H4 (cell line): ENCODE results near the gene PPL. TPM values are rescaled to one million over a fixed set of nuclear protein-coding genes. Genes with fewer than 3 reads are reported as not detected.
A peak's percentile ranks its signal among the peaks of the same experiment; 100 is the strongest.
"Not testable (repeated sequence)": the region's sequence is repeated elsewhere in the genome, so short reads cannot be mapped to it uniquely, and the experiment has no call there.

Source experiments
- DNase-seq: peaks from one replicate; pipeline ENCODE4 v3.0.0-alpha.2; 2015; ENCODE audit warnings: low spot score
- total RNA-seq: library from RNA; depleted of rRNA; stranded (reverse); fragments of >200 nt; shearing (Covaris generic); gene quantifications from 2 replicates; pipeline ENCODE4 v1.2.3, GENCODE V29; 2014

The PPL gene
- total RNA-seq, 1 experiment from 2014 or later = 0.10 TPM

DNA sequence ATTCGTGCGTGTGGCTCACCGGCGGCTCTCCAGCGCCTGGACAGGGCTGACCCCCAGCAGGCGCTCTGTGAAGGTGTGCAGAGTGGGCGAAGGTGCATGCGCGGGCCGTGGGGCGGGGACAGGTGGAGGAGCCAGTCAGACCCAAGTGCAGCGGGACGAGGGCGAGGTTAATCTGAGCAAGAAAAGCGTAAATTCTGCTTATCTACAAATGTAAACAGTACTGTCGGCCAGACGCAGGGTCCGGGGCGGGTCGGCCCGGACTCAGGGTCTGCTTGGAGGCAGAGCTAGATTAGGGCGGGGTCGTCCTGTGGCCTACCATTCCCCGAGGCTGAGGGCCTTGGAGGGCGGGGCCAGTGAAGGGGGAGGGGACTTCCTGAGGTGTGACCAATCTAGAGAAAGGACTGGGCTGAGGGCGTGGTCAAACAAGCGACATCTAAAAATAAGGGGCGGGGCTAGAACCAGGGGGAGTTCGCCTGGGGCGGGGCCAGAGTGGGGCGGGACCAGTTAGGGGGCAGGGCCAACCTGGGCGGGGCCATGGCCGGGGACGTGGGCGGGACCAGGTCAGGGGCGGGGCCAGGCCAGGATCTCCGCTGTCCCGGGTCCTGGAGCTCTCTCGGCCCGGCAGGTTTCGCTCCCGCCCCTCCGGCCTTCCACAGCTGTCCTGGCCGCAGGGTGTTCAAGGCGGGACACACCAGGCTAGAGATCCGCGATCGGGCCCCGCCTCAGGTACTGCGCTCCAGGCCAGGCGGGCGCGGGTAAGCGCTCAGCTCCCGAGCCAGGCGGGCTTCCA, 21.0 kb upstream of the PPL start, which contains the start of gene SEC14L5:
TSS of gene SEC14L5 (plus strand) at position 611 of the 790 bp plus-strand sequence. CDS start 994 bp downstream, outside the sequence.
- DNase-seq = peak; percentile 94

DNA sequence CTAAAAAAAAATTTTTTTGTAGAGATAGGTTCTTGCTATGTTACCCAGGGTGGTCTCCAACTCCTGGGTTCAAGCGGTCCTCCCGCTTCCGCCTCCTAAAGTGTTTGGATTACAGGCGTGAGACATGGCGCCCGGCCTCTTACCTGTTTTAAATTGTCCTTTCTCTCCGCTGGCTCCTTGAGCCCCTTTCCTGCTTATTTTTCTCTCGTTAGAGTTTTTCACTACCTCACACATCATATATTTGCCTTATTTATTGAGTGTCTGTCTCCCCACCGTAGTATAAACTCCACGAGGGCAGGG, 20.4 kb upstream of the PPL start:
- DNase-seq = no peak

DNA sequence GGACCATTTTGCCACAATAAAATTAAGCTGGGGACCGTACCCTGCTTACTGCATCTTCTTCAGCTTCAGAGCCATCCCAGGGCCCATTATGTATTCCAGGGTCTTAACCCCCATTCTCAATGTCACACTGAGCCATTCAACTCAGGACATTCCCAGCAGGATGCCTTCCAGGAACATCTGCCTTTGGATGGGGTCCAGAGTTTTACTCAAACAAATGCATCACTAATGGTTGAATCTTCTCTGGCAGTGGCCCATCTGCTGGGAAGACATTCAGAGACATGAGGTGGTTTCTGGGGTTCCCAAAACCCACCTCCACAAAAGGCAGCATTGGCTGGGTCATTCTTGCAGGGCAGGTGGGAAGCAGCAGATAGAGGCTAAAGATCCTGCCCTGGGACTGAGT, 17.8 kb upstream of the PPL start:
- DNase-seq = no peak

DNA sequence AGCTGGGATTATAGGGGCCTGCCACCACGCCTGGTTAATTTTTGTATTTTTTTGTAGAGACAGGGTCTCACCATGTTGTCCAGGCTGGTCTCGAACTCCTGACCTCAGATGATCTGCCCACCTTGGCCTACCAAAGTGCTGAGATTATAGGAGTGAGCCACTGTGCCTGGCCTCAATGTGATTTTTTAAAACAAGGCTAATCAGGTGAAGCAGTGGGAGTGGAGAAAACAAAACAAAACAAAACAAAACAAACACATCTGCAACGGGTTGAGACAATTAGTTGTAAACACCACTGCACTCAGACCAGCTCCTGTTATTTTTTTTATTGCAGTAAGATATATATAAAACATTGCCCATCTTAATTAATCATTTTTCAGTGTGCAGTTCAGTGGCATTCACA, 14.6 kb upstream of the PPL start:
- DNase-seq = not testable (repeated sequence)

DNA sequence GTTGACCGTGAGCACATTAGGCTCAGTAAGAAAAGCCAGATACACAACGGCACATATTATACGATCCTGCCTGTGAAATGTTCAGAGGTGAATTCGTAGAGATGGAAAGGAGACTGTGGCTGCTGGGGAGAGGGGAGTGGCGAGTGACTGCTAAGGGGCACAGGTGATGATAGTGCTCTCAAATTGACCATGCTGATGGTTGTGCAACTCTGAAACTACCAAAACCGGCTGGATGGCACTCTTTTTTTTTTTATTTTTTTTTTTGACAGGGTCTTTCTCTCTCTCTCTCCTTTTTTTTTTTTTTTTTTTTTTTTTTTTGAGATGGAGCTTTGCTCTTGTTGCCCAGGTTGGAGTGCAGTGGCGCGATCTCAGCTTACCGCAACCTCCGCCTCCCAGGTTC, 13.0 kb upstream of the PPL start:
- no peak for DNase-seq

DNA sequence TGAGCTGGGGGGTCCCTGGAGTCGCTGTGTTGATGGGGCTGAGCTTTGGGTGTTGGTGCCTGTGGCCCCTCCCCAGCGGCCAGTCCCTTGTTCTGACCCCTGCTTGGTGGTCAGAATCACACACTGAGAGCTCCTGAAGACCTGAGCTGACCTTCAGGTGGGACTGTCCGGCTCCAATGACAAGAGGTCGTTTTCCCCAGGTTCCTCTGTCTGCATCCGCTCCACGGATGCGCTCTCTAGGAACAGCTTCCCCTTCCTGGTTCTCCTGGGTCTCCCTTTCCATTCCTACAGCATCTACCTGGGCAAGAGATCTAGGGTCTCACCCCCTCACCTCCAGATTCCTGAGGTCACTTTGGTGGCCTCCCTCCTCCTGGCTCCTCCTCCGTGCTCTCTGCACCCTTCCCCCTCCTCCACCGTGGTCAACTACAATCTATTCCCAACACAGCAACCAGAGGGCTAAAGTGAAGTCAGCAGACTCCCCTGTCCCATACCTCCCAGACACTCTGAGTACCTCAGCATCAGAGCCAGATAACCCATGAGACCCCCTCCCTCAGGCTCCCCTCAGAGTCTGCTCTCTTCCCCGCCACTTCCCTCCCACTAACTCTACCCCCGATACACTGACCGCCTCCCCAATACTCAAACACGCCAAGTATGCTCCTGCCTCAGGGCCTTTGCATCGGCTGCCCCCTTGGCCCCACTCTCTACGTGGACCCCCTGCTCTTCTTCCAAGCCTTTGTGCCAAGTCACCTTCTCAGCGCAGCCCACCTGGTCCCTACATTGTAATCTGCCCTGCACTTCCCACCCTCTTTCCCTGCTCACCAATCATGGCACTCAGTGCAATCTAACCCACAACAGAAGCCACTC, 12.2 kb upstream of the PPL start:
- DNase-seq = no peak

DNA sequence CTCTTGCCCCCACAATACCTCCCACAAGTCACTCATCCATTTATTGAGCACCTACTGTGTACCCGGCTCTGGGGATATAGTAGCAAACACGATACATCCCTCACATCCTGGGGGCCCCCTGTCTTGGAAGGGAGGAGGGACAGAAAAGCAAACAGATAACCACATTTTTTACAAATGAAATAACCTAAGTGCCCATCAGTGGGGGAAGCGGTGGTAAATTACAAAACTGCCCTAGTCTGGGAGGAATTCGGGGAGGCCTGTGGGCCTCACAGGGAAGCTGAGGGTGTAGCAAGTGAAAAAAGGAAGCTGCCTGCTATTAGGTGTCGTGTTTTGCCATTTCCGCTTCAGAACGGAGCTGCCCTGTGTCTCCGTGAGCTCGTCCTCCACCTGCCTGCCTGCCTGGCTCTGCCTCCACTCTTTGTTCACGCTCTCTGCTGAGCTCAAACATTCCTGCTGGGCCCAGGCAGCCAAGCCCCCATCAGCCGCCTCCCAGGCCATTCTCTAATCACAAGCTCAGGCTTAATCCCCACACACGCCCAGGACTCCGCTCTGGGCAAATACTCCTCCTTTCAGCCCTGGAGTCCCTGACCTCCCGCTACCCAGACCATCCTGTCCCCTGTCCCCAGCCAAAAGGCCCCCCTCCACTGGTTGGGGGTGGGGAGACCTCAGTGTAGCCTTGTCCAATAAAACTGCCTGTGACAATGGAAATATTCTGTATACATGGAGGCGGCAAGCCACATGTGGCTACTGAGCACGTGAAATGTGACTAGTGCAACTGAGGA, 11.0 kb upstream of the PPL start:
- no peak for DNase-seq

DNA sequence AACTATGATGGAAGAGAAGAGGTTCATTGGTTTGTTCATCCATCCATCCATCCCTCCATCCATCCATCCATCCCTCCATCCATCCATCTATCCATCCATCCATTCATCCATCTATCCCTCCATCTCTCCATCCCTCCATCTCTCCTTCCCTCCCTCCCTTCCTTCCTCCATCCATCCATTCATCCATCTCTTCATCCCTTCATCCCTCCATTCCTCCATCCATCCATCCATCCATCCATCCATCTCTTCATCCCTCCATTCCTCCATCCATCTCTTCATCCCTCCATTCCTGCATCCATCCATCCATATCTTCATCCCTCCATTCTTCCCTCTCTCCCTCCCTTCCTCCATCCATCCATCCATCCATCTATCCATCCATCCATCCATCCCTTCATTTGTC, 10.0 kb upstream of the PPL start:
- DNase-seq = no peak

DNA sequence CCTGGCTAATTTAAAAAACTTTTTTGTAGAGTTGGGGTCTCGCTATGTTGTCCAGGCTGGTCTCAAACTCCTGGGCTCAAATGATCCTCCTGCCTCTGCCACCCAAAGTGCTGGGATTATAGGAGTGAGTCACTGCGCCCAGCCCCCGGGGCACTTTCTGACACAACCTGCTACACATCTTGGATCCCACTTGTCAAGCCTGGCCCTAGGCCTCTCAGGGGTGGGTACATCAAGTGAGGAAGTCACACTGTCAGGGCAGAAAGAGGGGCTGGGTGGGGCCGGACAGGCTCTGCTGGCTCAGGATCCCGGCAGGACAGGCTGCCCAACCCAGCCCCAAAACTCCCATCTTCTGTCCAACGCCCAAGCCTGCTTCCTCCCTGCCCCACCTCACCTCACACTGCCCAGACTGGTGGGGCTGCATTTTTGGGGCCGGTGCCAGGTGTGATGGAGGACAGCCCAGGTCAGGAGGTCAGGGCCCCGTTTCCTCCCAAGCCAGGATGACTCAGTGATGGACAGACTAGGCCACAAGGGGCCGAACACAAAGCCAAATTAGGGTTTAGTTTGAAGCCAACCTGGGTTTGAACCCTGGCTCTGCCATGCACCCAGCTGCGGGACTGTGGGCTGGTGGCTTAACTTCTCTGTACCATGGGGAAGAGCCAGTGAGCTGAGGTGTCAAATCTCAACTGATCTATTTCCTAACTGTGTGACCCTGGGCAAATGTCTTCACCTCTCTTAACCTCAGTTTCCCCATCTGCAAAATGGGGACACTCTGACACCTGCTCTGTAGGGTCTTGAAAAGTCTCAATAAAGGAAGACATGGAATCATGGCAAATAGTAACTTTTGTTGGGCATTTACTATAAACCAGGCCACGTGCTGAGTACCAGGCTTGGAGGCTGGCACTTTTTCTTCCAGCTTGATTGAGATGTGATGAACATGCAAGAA, 8.9 kb upstream of the PPL start:
- no peak for DNase-seq

DNA sequence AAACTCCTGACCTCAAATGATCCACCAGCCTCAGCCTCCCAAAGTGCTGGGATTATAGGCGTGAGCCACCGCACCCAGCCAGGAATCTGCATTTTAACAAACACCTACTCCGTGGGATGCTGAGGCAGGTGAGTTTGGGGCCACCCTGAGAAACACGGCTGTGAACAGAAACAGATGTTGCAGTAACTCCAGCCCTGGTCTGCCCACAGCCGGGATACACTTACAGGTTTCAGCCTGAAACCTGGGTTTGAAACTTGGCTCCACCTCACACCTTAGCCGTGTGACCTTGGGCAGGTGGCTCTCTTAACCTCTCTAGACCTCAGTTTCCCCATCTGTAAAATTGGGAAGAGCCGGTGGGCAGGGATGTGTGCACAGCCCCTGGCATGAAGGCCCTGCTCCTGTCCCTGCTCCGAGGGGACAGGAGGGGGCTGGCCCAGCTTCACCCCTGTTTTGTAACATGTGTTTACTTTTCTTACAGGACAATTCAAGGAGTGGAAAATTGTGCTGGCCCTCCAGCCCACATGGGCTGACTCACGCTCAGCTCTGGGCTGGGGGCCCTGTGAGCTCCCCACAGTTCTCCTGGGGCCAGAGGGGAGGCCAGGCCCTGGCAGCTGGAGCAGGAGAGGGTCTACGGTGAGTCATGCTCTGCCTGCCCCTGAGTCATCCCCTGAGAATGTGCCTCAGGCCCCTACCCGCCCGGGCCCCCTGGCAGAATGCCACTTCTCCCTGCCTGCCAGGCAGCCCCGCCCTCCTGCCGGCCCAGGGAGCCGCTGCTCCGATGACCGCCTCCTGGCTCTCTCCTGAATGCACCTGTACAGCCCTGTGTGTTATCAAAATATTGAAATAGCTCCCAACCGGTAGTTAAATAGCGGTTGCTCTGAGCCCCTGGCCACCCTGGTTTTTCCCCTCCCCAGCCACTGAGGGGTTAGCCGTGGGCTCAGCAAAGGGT, 7.7 kb upstream of the PPL start:
- peak; percentile 97 for DNase-seq

DNA sequence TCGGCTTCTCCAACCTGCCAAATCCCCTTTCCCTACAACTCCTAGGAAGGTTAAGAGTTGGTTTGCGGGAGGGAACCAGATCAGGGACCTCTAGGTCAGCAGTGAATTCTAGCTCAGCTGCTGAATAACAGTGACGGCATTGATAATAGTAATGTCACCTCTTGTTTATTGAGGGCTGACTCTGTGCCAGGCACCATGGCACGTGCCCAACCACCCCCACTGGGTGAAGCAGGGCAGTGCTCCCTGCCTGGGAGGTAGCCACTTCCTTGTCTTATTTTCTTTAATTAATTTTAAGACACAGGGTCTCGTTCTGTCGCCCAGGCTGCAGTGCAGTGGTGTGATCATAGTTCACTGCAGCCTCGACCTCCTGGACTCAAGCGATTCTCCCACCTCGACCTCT, 5.5 kb upstream of the PPL start:
- DNase-seq = no peak

DNA sequence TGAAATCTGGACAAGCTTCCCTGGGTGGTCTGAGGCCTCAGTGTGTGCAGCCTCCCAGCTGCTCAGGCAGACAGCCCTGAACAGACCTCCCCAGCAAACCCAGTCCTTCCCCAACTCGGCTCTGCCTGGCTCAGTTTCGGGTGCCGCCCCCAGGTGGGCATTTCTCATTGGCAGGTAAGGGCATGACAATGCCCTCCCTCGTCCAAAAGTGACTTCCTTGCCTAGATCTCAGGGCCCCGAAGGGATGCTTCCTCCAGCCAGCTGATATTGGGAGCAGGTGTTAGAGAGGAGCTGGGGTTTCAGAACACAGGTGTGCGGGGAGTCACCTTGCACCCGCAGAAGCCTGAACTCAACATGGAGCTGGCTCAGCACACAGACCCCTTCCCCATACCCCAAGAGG, 3.8 kb upstream of the PPL start:
- DNase-seq = no peak

DNA sequence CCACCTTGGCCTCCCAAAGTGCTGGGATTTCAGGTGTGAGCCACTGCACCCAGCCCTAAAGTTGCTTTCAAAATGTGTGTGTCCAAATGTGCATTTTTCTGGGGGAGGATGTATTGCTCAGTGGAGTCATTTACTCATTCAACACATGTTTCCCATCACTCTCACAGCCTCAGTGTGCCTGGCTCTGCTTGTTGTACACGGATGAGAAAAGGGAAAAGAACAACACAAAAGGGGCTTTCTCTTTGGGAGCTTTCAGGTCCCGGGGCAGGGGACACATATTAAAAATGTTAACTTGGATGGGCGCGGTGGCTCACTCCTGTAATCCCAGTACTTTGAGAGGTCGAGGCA, 1.7 kb upstream of the PPL start:
- no peak for DNase-seq

DNA sequence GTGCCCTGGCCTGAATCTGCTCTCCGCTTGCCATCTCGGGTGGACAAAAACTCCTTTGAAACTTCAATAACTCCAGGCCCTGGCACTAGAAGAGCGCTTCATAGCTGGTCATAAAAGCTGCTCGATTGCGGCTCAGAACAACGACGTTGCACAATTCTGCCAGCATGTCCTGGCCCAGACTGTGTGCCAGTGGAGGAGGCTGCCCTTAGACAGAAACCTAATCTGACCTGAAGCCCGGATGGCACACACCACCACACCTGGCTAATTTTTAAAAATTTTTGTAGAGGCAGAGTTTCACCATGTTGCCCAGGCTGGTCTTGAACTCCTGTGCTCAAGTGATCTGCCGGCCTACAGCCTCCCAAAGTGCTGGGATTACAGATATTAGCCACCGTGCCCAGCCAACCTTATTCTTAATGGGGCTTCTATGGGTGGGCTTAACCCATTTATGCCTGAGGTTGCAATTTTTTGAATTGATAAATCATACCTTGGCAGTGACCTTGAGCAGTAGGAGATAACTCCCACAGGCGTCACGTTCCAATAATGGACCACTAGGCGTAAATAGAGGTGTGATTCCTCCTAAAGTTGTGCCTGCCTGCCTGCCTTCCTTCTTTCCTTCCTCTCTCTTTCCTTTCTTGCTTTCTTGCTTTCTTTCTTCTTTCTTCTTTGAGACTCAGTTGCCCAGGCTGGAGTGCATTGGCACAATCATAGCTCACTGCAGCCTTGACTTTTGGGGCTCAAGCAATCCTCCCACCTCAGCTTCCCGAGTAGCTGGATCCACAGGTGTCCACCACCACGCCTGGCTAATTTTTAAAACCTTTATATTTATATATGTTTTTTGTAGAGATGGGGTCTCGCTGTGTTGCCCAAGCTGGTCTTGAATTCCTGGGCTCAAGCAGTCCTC, 1.1 kb upstream of the PPL start:
- DNase-seq = no peak

DNA sequence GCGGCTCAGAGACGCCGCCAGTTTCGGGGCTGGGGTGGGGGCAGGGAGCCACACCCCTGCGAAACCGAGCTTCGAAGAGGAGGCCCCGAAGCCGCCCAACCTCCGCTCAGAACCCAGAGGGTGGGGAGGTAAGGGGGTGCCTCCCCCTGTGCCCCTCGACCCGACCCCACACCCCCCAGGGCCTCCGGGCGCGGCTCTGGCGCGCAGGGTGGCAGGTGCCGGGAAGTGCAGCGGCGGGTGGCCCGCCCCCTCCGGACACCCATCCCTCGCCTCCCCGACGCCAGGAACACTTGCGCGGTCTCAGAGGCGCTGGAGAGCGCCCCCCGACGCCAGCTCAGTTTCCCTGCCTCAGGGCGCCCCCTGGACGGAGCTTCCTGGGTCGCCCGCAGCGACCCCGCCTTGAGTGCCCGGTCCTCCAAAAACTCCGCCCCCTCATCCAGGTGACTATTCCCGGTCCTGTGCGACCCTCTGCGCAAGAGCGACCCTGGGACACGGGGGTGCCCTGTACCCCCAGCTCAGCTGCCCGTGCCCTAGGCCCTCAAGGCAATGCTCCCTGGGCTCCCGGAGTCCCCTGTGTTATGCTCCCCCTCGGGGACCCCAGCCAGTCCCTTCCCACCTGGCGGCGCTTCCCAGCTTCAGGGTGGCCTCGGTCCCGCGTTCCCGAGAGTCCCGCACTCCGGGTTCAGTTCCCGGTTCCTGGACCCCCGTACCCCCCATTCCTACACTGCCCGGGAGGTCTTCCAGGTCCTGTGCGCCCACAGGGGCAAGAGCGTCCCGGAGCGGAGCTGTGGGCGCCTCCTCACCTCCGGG, 562 bp downstream of the PPL start:
- no peak for DNase-seq

DNA sequence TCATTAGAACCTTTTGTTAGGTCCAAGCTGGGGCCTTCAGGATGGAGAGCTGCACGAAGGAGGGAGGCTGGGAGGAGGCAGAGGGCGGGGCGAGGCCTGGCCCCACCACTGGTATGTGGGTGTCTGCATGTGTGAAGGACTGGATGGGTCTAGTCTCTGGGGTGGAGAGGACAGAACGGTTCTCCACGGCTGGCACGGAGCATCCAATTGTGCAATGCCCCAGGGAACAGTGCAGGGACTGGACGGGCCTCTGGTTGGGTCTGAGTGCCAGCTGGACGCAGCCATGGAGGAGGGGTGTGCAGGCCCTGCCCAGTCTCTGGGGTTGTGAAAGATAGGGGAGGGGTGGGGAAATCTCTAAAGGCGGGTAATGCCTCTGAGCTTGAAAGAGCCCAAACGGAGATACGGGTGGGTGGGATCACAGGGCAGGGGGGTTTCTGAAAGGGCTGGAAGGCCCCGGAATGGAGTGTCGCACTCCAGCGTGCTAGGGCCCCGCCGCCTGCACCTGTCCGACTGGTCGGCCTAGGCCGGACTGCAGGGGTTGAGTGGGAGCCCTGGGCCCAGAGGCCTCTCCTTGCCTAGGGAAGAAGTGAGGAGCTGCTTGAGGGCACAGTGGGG, 1.6 kb downstream of the PPL start:
- DNase-seq = peak; percentile 47

DNA sequence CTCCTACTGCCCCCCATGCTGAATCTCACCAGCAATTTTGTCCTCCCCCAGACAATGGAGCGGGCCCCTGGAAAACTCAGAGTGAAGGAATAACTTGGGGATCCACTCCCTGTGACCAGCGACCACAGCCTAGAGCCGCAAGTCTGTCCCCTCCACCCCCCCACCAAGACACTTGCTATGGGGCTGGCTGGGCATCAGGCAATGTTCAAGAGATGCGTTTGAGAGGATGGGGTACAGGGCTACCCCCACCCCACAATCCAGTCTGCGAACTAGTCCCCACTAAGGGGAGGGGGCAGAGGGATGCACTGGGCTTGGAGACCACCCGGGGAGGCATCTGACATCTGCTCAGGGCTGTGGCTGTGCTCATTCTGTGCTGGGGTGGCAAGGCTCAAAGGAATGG, 2.4 kb downstream of the PPL start:
- DNase-seq = no peak

DNA sequence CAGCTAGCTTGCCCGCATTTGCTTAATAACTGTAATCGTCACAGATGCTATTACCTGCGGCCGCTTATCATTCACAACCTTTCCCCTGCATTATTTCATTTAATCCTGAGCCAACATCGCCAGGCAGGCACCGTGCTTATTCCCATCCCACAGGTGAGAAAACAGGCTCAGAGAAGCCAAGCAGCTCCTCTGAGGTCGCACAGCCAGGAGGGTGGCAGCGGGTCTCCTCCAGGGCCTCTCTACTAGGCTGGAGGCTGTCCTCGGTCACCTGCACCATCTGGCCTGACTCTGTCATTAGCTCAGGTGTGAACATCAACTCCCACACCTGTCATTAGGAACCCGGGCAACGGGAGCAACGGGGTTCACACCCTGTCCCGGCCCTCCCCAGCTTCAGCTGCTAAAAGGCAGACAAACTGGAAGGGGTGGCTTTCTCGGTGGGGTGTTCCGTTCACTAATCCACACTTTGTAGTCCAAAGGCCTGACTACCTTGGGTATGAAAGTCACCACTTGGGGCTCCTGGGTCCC, 3.0 kb downstream of the PPL start:
- no peak for DNase-seq
